Neural cell (in vitro differentiated cells): ENCODE results near the gene CLTCL1. TPM values are rescaled to one million over a fixed set of nuclear protein-coding genes. Genes with fewer than 3 reads are reported as not detected.

Experiments used
- H2AFZ ChIP-seq: fragments of 200-600, 300-800 bp; sonication (generic), shearing (Covaris generic); 2 replicates; pipeline ENCODE4 v1.6.0; 2014; ENCODE audit warnings: low read depth, mild to moderate bottlenecking, antibody characterized with exemption, low read length, moderate library complexity
- H3F3A ChIP-seq: fragments of 200-600 bp; shearing (Covaris generic); 2 replicates; pipeline ENCODE4 v1.6.1; 2016; ENCODE audit warnings: mild to moderate bottlenecking, moderate library complexity, mixed read lengths, antibody characterized with exemption, low read length; ENCODE audit not compliant: insufficient read depth, poor library complexity, severe bottlenecking
- H3K27ac ChIP-seq: fragments of 200-600, 300-800 bp; sonication (generic), shearing (Covaris generic); 2 replicates; pipeline ENCODE4 v1.5.1; 2014; ENCODE audit warnings: mild to moderate bottlenecking, low read length, moderate library complexity
- H3K27me3 ChIP-seq: fragments of 300-800, 200-600 bp; sonication (generic), shearing (Covaris generic); 2 replicates; pipeline ENCODE4 v1.6.0; 2014; ENCODE audit warnings: mild to moderate bottlenecking, low read depth, low read length, moderate library complexity; ENCODE audit not compliant: insufficient read depth
- H3K36me3 ChIP-seq: fragments of 300-800, 200-600 bp; sonication (generic), shearing (Covaris generic); 2 replicates; pipeline ENCODE4 v1.5.1; 2014; ENCODE audit warnings: mild to moderate bottlenecking, antibody characterized with exemption, low read length, moderate library complexity; ENCODE audit not compliant: insufficient read depth
- H3K4me2 ChIP-seq: fragments of 300-800, 200-600 bp; sonication (generic), shearing (Covaris generic); 2 replicates; pipeline ENCODE4 v1.6.0; 2014; ENCODE audit warnings: mild to moderate bottlenecking, low read length
- H3K4me3 ChIP-seq: fragments of 300-800, 200-600 bp; sonication (generic), shearing (Covaris generic); 2 replicates; pipeline ENCODE4 v1.5.1; 2014; ENCODE audit warnings: mild to moderate bottlenecking, low read length, moderate library complexity
- H3K79me2 ChIP-seq: fragments of 200-600 bp; shearing (Covaris generic); replicated peaks from 2 replicates; pipeline ENCODE4 v1.6.0; 2014; ENCODE audit warnings: mild to moderate bottlenecking, low read length, moderate library complexity; ENCODE audit not compliant: insufficient read depth
- H3K9ac ChIP-seq: fragments of 300-800, 200-600 bp; sonication (generic), shearing (Covaris generic); 2 replicates; pipeline ENCODE4 v1.6.1; 2016; ENCODE audit warnings: mild to moderate bottlenecking, low read length, mixed read lengths
- H3K9me2 ChIP-seq: fragments of 200-600 bp; shearing (Covaris generic); 2 replicates; pipeline ENCODE4 v1.6.1; 2016; ENCODE audit warnings: mild to moderate bottlenecking, low read length, mixed read lengths; ENCODE audit not compliant: insufficient read depth
- H3K9me3 ChIP-seq: fragments of 200-600, 300-800 bp; sonication (generic), shearing (Covaris generic); 2 replicates; pipeline ENCODE4 v1.6.1; 2016; ENCODE audit warnings: mild to moderate bottlenecking, mixed run types, low read length, moderate library complexity, mixed read lengths
- H4K20me1 ChIP-seq: fragments of 200-600 bp; shearing (Covaris generic); 2 replicates; pipeline ENCODE4 v1.6.1; 2016; ENCODE audit warnings: mild to moderate bottlenecking, mixed run types; ENCODE audit not compliant: insufficient read depth
- EP300 ChIP-seq: fragments of 450-650 bp; conservative IDR thresholded peaks from 2 replicates; pipeline ENCODE4 v1.6.1; 2014; ENCODE audit warnings: antibody characterized with exemption, mild to moderate bottlenecking, moderate library complexity; ENCODE audit not compliant: poor library complexity, severe bottlenecking
- EZH2 ChIP-seq: fragments of 200-600, 300-800 bp; shearing (Covaris generic), sonication (generic); IDR thresholded peaks from 2 replicates; pipeline ENCODE4 v1.6.1; 2014; ENCODE audit warnings: antibody characterized with exemption, low read length, borderline replicate concordance, mild to moderate bottlenecking; ENCODE audit not compliant: insufficient read depth, poor library complexity, severe bottlenecking
- MXI1 ChIP-seq: fragments of 450-650 bp; conservative IDR thresholded peaks from 2 replicates; pipeline ENCODE4 v1.6.1; 2014; ENCODE audit warnings: antibody characterized with exemption, mild to moderate bottlenecking; ENCODE audit not compliant: poor library complexity, severe bottlenecking
- POLR2AphosphoS5 ChIP-seq: IDR thresholded peaks from 2 replicates; pipeline ENCODE4 v1.6.1; 2012
- RAD21 ChIP-seq: fragments of 450-650 bp; conservative IDR thresholded peaks from 2 replicates; pipeline ENCODE4 v1.6.1; 2014; ENCODE audit warnings: antibody characterized with exemption, mild to moderate bottlenecking, moderate library complexity
- SMC3 ChIP-seq: fragments of 450-650 bp; conservative IDR thresholded peaks from 2 replicates; pipeline ENCODE4 v1.6.1; 2014; ENCODE audit warnings: antibody characterized with exemption, mild to moderate bottlenecking, moderate library complexity; ENCODE audit not compliant: poor library complexity
- TAF1 ChIP-seq: IDR thresholded peaks from 2 replicates; pipeline ENCODE4 v1.6.1; 2012; ENCODE audit warnings: low read depth
- polyA plus RNA-seq: library from polyadenylated mRNA; depleted of rRNA; stranded (reverse); fragments of >200 nt; gene quantifications from 2 replicates; pipeline ENCODE4 v1.2.3, GENCODE V29; 2014
- TF ChIP-seq, protein P1 (sequence below): IDR thresholded peaks from 2 replicates; pipeline ENCODE4 v1.6.1; 2012; ENCODE audit warnings: borderline replicate concordance
- TF ChIP-seq, protein P2 (sequence below): fragments of 450-650 bp; IDR thresholded peaks from 2 replicates; pipeline ENCODE4 v1.5.1; 2014; ENCODE audit warnings: antibody characterized with exemption, mild to moderate bottlenecking, moderate library complexity; ENCODE audit not compliant: poor library complexity, severe bottlenecking

Gene CLTCL1
- polyA plus RNA-seq, 1 donor from 2014 or later, result 7.8 TPM

DNA sequence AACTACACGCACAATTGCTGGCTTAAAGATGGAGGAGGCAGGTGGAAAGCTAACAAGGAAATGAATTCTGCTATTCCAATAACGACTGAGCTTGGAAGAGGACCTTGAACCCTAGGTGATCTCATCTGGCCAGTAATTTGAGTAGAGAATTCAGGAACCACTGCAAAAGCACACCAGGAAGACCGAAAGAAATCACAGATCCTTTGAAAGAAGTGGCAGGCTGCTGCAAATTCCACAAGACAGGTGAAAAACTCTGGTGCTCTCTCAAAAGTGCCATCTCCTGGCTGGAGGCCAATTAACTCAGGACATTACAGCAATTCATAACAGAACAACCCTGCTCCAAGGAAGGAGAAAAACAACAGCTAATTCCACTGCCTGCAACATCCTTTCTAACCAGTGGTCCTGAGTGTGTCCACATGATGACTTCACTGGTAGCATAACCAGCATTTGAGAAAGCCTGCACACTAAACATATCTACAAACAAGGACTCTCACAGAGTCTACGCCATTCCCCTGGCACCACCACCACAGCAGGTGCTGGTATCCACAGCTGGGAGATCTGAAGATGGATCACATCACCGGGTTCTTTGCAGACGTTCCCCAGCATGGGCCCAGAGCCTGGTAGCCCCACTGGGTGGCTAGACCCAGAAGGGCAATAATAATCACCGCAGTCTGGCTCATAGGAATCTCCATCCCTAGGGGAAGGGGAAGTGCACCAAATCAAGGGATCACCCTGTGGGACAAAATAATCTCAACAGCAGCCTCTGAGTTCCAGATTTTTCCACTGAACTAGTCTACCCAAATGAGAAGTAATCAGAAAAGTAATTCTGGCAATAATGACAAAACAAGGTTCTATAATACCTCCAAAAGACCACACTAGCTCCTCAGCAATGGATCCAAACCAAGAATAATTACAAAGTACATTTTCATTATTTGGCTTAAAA lies 44.9 kb upstream of the CLTCL1 start:
- Histone ChIP-seq H3K36me3 (peaks cover 26% of the 10 kb centered on the region), H3K27ac (no peak overlapping the region), H3K9ac (no peak overlapping the region), H3K4me2 (no peak overlapping the region), H3K79me2 (no peaks in the 10 kb centered on the region), H3K27me3 (no peaks in the 10 kb centered on the region), H3K9me2 (no peaks in the 10 kb centered on the region), H3F3A (no peaks in the 10 kb centered on the region), H4K20me1 (no peaks in the 10 kb centered on the region), H3K4me3 (no peak overlapping the region), H3K9me3 (peaks cover 10% of the 10 kb centered on the region), H2AFZ (no peak overlapping the region)
- TF ChIP-seq, protein P1, sequence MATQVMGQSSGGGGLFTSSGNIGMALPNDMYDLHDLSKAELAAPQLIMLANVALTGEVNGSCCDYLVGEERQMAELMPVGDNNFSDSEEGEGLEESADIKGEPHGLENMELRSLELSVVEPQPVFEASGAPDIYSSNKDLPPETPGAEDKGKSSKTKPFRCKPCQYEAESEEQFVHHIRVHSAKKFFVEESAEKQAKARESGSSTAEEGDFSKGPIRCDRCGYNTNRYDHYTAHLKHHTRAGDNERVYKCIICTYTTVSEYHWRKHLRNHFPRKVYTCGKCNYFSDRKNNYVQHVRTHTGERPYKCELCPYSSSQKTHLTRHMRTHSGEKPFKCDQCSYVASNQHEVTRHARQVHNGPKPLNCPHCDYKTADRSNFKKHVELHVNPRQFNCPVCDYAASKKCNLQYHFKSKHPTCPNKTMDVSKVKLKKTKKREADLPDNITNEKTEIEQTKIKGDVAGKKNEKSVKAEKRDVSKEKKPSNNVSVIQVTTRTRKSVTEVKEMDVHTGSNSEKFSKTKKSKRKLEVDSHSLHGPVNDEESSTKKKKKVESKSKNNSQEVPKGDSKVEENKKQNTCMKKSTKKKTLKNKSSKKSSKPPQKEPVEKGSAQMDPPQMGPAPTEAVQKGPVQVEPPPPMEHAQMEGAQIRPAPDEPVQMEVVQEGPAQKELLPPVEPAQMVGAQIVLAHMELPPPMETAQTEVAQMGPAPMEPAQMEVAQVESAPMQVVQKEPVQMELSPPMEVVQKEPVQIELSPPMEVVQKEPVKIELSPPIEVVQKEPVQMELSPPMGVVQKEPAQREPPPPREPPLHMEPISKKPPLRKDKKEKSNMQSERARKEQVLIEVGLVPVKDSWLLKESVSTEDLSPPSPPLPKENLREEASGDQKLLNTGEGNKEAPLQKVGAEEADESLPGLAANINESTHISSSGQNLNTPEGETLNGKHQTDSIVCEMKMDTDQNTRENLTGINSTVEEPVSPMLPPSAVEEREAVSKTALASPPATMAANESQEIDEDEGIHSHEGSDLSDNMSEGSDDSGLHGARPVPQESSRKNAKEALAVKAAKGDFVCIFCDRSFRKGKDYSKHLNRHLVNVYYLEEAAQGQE, result no peak
- TF ChIP-seq RAD21 (no peak), SMC3 (no peak), EZH2 (no peak), TAF1 (no peak), MXI1 (no peak), EP300 (no peak), POLR2AphosphoS5 (no peak)
- TF ChIP-seq, protein P2, sequence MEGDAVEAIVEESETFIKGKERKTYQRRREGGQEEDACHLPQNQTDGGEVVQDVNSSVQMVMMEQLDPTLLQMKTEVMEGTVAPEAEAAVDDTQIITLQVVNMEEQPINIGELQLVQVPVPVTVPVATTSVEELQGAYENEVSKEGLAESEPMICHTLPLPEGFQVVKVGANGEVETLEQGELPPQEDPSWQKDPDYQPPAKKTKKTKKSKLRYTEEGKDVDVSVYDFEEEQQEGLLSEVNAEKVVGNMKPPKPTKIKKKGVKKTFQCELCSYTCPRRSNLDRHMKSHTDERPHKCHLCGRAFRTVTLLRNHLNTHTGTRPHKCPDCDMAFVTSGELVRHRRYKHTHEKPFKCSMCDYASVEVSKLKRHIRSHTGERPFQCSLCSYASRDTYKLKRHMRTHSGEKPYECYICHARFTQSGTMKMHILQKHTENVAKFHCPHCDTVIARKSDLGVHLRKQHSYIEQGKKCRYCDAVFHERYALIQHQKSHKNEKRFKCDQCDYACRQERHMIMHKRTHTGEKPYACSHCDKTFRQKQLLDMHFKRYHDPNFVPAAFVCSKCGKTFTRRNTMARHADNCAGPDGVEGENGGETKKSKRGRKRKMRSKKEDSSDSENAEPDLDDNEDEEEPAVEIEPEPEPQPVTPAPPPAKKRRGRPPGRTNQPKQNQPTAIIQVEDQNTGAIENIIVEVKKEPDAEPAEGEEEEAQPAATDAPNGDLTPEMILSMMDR, result no peak

DNA sequence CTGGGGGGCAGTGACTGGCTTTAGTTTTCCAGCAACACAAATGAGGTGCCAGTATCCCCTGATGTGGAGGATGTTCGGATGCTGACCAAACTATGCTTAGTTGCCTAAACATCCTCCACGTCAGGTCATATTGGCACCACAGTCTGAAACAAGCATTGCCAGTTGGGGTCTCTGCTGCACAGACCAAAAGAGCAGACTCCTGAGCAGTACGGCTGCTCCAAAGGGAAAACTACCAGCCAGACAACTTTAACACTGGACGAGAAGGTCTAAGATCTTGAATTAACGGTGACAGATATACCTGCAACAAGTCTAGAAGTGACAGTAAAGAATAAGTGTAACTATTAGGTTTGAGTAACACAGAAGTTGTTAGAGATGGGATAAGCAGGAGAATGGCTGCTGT lies 40.5 kb upstream of the CLTCL1 start:
- TF ChIP-seq MXI1 (no peak), TAF1 (no peak), RAD21 (no peak), POLR2AphosphoS5 (no peak), SMC3 (no peak), EP300 (no peak), EZH2 (no peak)
- TF ChIP-seq, protein P2, result no peak
- TF ChIP-seq, protein P1, result no peak
- Histone ChIP-seq H3K4me2 (no peak overlapping the region), H4K20me1 (no peaks in the 10 kb centered on the region), H3F3A (no peaks in the 10 kb centered on the region), H2AFZ (no peak overlapping the region), H3K9me2 (no peaks in the 10 kb centered on the region), H3K27ac (no peak overlapping the region), H3K36me3 (peaks cover 40% of the 10 kb centered on the region), H3K27me3 (no peaks in the 10 kb centered on the region), H3K9ac (no peak overlapping the region), H3K9me3 (peaks cover 10% of the 10 kb centered on the region), H3K4me3 (no peak overlapping the region), H3K79me2 (no peaks in the 10 kb centered on the region)
